HCT116 (cell line): Measurements from ENCODE around the gene SLC35F2. TPM values are rescaled to one million over a fixed set of nuclear protein-coding genes. Genes with fewer than 3 reads are reported as not detected.

ENCODE experiments used
- ATAC-seq: fragments of 200-7000 bp; cut with Tn5 transposase; 2 replicates; pipeline ENCODE4 v1.9.1; 2020; ENCODE audit warnings: mild to moderate bottlenecking, moderate library complexity
- BruUV-seq: library from RNA; stranded (reverse); fragments of 400-500 nt; replicated peaks from 2 replicates; lab custom pipeline; 2021; lab: Mats Ljungman, UMichigan
- CTCF ChIA-PET: fragments of 300-600 bp; sonication (Branson Sonifier 250); formaldehyde crosslinking; loops from one replicate; lab custom pipeline; 2021; ENCODE audit warnings: antibody characterized with exemption; lab: Charles Lee
- POLR2A ChIA-PET: fragments of 300-600, 350-600 bp; sonication (Branson Sonifier 250); formaldehyde crosslinking; loops from one replicate; lab custom pipeline; 2021; ENCODE audit warnings: antibody characterized with exemption; lab: Charles Lee
- RAD21 ChIA-PET, 2 experiments: fragments of 300-600 bp; sonication (Branson Sonifier 250); formaldehyde crosslinking; loops; one replicate each; lab custom pipeline; 2023; ENCODE audit warnings: low total read pairs in 2 of 2; ENCODE audit not compliant: uncharacterized antibody in 2 of 2, unreplicated experiment in 2 of 2, low non-redundant PET in 1 of 2; lab: Charles Lee
- DNase-seq: peaks from one replicate; pipeline ENCODE4 v3.0.0-alpha.2; 2010; ENCODE audit warnings: low read depth, low spot score
- H2AFZ ChIP-seq: fragments of 200-600 bp; shearing (Covaris generic), sonication (generic); 2 replicates; pipeline ENCODE4 v1.6.1; 2017; ENCODE audit warnings: low read depth, mixed run types, mixed read lengths, antibody characterized with exemption, low read length; ENCODE audit not compliant: poor library complexity, severe bottlenecking
- H3K27ac ChIP-seq: 2 replicates; pipeline ENCODE4 v1.5.1; 2012; ENCODE audit warnings: low read depth, low read length
- H3K27me3 ChIP-seq: fragments of 200-600 bp; sonication (generic); 2 replicates; pipeline ENCODE4 v1.6.1; 2016; ENCODE audit warnings: mixed run types, low read length, mixed read lengths; ENCODE audit not compliant: insufficient read depth
- H3K36me3 ChIP-seq, 2 experiments: fragments of 200-500 bp in 1 of 2; fragments of 200-600 bp in 1 of 2; sonication (Bioruptor generic) in 1 of 2; sonication (generic) in 1 of 2; 2 replicates each; pipeline versions ENCODE4 v1.5.1 to v1.6.1; 2014 to 2016; ENCODE audit warnings: low read length in 2 of 2, inconsistent platforms in 1 of 2, mixed read lengths in 1 of 2, mixed run types in 1 of 2; ENCODE audit not compliant: insufficient read depth in 2 of 2, control insufficient read depth in 1 of 2
- H3K4me1 ChIP-seq, 2 experiments: fragments of 200-600 bp in 1 of 2; sonication (generic) in 1 of 2; 2 replicates each; pipeline versions ENCODE4 v1.5.1 to v1.6.1; 2012 to 2017; ENCODE audit warnings: low read length in 2 of 2, inconsistent platforms in 1 of 2, mild to moderate bottlenecking in 1 of 2, mixed read lengths in 1 of 2, mixed run types in 1 of 2, moderate library complexity in 1 of 2; ENCODE audit not compliant: insufficient read depth in 2 of 2, control insufficient read depth in 1 of 2
- H3K4me2 ChIP-seq: fragments of 200-600 bp; sonication (generic); 2 replicates; pipeline ENCODE4 v1.6.1; 2017; ENCODE audit warnings: mixed run types, low read length, mixed read lengths
- H3K4me3 ChIP-seq, 2 experiments: fragments of 200-600 bp in 1 of 2; sonication (generic) in 1 of 2; replicated peaks in 1 of 2; 2 replicates each; pipeline ENCODE4 v1.5.1; 2011 to 2016; ENCODE audit warnings: low read length in 2 of 2, control low read depth in 1 of 2, low read depth in 1 of 2, mild to moderate bottlenecking in 1 of 2, mixed read lengths in 1 of 2, mixed run types in 1 of 2
- H3K79me2 ChIP-seq: fragments of 200-600 bp; sonication (generic); 2 replicates; pipeline ENCODE4 v1.6.1; 2017; ENCODE audit warnings: mild to moderate bottlenecking, mixed run types, low read length, moderate library complexity, mixed read lengths; ENCODE audit not compliant: insufficient read depth
- H3K9ac ChIP-seq: fragments of 200-600 bp; sonication (generic); 2 replicates; pipeline ENCODE4 v1.6.1; 2016; ENCODE audit warnings: low read length, mixed read lengths
- H3K9me2 ChIP-seq: fragments of 200-600 bp; sonication (generic), shearing (Covaris generic); 2 replicates; pipeline ENCODE4 v1.6.1; 2017; ENCODE audit warnings: mixed run types, mild to moderate bottlenecking, moderate library complexity; ENCODE audit not compliant: insufficient read depth
- H3K9me3 ChIP-seq, 2 experiments: fragments of 200-500 bp in 1 of 2; fragments of 200-600 bp in 1 of 2; sonication (Bioruptor generic) in 1 of 2; sonication (generic) in 1 of 2; 2 replicates each; pipeline ENCODE4 v1.6.1; 2014 to 2017; ENCODE audit warnings: low read length in 2 of 2, mixed read lengths in 2 of 2, inconsistent platforms in 1 of 2, low read depth in 1 of 2, mild to moderate bottlenecking in 1 of 2, mixed run types in 1 of 2, moderate library complexity in 1 of 2; ENCODE audit not compliant: control insufficient read depth in 1 of 2, insufficient read depth in 1 of 2
- H4K20me1 ChIP-seq: fragments of 200-600 bp; sonication (generic), shearing (Covaris generic); 2 replicates; pipeline ENCODE4 v1.6.1; 2017; ENCODE audit warnings: mixed run types, mild to moderate bottlenecking, moderate library complexity; ENCODE audit not compliant: insufficient read depth
- CBX3 ChIP-seq: IDR thresholded peaks from 2 replicates; pipeline ENCODE4 v1.6.1; 2012; ENCODE audit warnings: low read depth
- CEBPB ChIP-seq: IDR thresholded peaks from 2 replicates; pipeline ENCODE4 v1.6.1; 2012; ENCODE audit warnings: low read depth
- EGR1 ChIP-seq: IDR thresholded peaks from 2 replicates; pipeline ENCODE4 v1.6.1; 2012; ENCODE audit warnings: low read depth
- ELF1 ChIP-seq: IDR thresholded peaks from 2 replicates; pipeline ENCODE4 v1.6.1; 2012; ENCODE audit warnings: low read depth, borderline replicate concordance
- EZH2 ChIP-seq: fragments of 200-600 bp; sonication (generic); IDR thresholded peaks from 2 replicates; pipeline ENCODE4 v1.6.1; 2017; ENCODE audit warnings: antibody characterized with exemption, mixed run types
- EZH2phosphoT487 ChIP-seq: fragments of 200-600 bp; IDR thresholded peaks from 2 replicates; pipeline ENCODE4 v1.6.1; 2018; ENCODE audit warnings: antibody characterized with exemption, borderline replicate concordance
- FOSL1 ChIP-seq: IDR thresholded peaks from 2 replicates; pipeline ENCODE4 v1.6.1; 2012; ENCODE audit warnings: low read depth
- JUND ChIP-seq: IDR thresholded peaks from 2 replicates; pipeline ENCODE4 v1.6.1; 2012
- POLR2A ChIP-seq: IDR thresholded peaks from 2 replicates; pipeline ENCODE4 v1.7.0; 2011; ENCODE audit warnings: borderline replicate concordance; ENCODE audit not compliant: insufficient read depth, insufficient read length; ENCODE audit errors: extremely low read depth
- POLR2AphosphoS5 ChIP-seq: IDR thresholded peaks from 2 replicates; pipeline ENCODE4 v1.6.1; 2011; ENCODE audit warnings: mild to moderate bottlenecking, low read depth, low read length, moderate library complexity
- SP1 ChIP-seq: IDR thresholded peaks from 2 replicates; pipeline ENCODE4 v1.6.1; 2012; ENCODE audit warnings: low read depth
- SRF ChIP-seq: IDR thresholded peaks from 2 replicates; pipeline ENCODE4 v1.6.1; 2012; ENCODE audit warnings: low read depth
- ZFX ChIP-seq: fragments of 450-650 bp; IDR thresholded peaks from 2 replicates; pipeline ENCODE4 v1.6.1; 2017
- ZNF274 ChIP-seq: fragments of 200-500 bp; sonication (Bioruptor generic); IDR thresholded peaks from 2 replicates; pipeline ENCODE4 v1.6.1; 2014; ENCODE audit warnings: mild to moderate bottlenecking, low read depth, low read length, inconsistent platforms
- intact Hi-C: fragments of 100-400 bp; cut with micrococcal nuclease; formaldehyde crosslinking; loops from 2 replicates; pipeline ENCODE4 v1.10.0; 2022
- total RNA-seq: library from RNA; stranded (reverse); gene quantifications from one replicate; pipeline ENCODE4 v1.2.1, GENCODE V29; 2021; ENCODE audit not compliant: unreplicated experiment
- TF ChIP-seq, protein P1 (sequence below): IDR thresholded peaks from 2 replicates; pipeline ENCODE4 v1.6.1; 2012
- TF ChIP-seq, protein P2 (sequence below): IDR thresholded peaks from 2 replicates; pipeline ENCODE4 v1.6.1; 2011; ENCODE audit warnings: mild to moderate bottlenecking, low read length, moderate library complexity; ENCODE audit not compliant: insufficient replicate concordance; ENCODE audit errors: extremely low read depth
- TF ChIP-seq, protein P3 (sequence below), 3 experiments: fragments of 200-600 bp in 1 of 3; sonication (generic) in 1 of 3; IDR thresholded peaks in 2 of 3; conservative IDR thresholded peaks in 1 of 3; 2 replicates each; pipeline ENCODE4 v1.5.1; 2012 to 2017; ENCODE audit warnings: low read depth in 2 of 3, low read length in 2 of 3, antibody characterized with exemption in 1 of 3, borderline replicate concordance in 1 of 3, control low read depth in 1 of 3, mild to moderate bottlenecking in 1 of 3, mixed read lengths in 1 of 3, mixed run types in 1 of 3, moderate library complexity in 1 of 3; ENCODE audit not compliant: insufficient read depth in 1 of 3

The SLC35F2 gene
- total RNA-seq, 1 experiment from 2014 or later, result 53.5 TPM

DNA sequence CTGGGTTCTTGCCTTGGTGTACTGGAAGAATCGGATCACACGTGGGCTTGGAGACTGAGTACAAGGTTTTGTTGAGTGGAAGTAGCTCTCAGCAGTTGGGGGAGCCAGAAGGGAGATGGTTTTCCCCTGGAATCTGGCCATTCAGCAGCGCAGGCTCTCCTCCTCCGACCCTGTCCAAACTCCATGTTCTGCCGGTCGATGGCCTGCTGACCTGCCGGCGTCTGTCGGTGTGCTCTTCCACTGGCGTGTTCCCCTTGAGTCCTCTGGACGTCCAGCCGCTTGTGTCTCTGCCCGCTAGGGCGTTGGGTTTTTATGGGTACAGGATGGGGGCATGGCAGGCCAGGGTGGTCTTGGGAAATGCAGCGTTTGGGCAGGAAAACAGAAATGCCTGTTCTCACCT is 108.3 kb downstream of the SLC35F2 start:
- Histone ChIP-seq H3K9ac (no peak overlapping the region), H3K9me3 (no peaks in the 10 kb centered on the region), H2AFZ (no peak overlapping the region), H3K4me3 (no peak overlapping the region), H3K27ac (no peak overlapping the region), H3K4me1 (no peaks in the 10 kb centered on the region), H3K79me2 (no peaks in the 10 kb centered on the region), H3K9me2 (no peaks in the 10 kb centered on the region), H4K20me1 (no peaks in the 10 kb centered on the region; the same call in 1 of the 2 replicates), H3K36me3 (no peaks in the 10 kb centered on the region), H3K4me2 (no peak overlapping the region), H3K27me3 (no peaks in the 10 kb centered on the region)
- intact Hi-C loops, result no loop called here
- no peak for ATAC-seq
- TF ChIP-seq ELF1, result no peak
- no peak for TF ChIP-seq FOSL1
- TF ChIP-seq CBX3, result no peak
- TF ChIP-seq SP1, result no peak
- no peak for TF ChIP-seq POLR2AphosphoS5
- DNase-seq, result no peak
- RAD21 ChIA-PET, result no interaction called here
- no TSS peak for BruUV-seq
- POLR2A ChIA-PET, result no interaction called here
- CTCF ChIA-PET, result no interaction called here

DNA sequence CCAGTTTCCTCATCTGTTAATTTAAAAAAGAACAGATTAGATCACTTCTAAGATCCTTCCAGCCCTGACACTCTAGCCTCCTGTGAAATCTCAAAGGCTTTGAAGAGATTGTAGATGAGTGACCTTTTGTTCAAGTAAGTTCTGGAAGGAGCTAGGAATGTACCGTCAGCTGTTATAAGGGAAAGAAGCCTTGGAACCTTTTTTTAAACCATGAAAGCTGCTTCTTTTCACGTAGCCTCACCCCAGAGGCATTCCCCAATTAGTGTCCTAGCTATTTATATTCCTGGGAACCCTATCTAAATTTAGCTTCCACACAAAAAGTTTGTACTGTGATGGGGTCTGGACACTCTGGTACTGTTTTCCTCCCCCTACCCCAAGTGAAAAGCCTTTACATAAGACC is 111.0 kb downstream of the SLC35F2 start:
- Histone ChIP-seq H3K4me2 (no peak overlapping the region), H3K79me2 (no peaks in the 10 kb centered on the region), H3K9ac (no peak overlapping the region), H2AFZ (no peak overlapping the region), H3K9me2 (no peaks in the 10 kb centered on the region), H3K4me1 (no peaks in the 10 kb centered on the region), H4K20me1 (no peaks in the 10 kb centered on the region; the same call in 1 of the 2 replicates), H3K27ac (no peak overlapping the region), H3K27me3 (no peaks in the 10 kb centered on the region), H3K36me3 (no peaks in the 10 kb centered on the region), H3K9me3 (no peaks in the 10 kb centered on the region), H3K4me3 (no peak overlapping the region)
- ChIA-PET CTCF (interaction anchor here (0.6 to 1.2 kb wide), 2 partner anchors 10 to 23 kb away, joined by 3 read pairs; no protein-coding TSS in a partner anchor), POLR2A (no interaction called here), RAD21 (no interaction called here)
- intact Hi-C loops, result no loop called here
- no TSS peak for BruUV-seq
- DNase-seq, result no peak
- no peak for ATAC-seq
- TF ChIP-seq, protein P1, sequence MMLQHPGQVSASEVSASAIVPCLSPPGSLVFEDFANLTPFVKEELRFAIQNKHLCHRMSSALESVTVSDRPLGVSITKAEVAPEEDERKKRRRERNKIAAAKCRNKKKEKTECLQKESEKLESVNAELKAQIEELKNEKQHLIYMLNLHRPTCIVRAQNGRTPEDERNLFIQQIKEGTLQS, result no peak
- TF ChIP-seq ZFX, result no peak
- TF ChIP-seq POLR2AphosphoS5, result no peak
- TF ChIP-seq, protein P2, sequence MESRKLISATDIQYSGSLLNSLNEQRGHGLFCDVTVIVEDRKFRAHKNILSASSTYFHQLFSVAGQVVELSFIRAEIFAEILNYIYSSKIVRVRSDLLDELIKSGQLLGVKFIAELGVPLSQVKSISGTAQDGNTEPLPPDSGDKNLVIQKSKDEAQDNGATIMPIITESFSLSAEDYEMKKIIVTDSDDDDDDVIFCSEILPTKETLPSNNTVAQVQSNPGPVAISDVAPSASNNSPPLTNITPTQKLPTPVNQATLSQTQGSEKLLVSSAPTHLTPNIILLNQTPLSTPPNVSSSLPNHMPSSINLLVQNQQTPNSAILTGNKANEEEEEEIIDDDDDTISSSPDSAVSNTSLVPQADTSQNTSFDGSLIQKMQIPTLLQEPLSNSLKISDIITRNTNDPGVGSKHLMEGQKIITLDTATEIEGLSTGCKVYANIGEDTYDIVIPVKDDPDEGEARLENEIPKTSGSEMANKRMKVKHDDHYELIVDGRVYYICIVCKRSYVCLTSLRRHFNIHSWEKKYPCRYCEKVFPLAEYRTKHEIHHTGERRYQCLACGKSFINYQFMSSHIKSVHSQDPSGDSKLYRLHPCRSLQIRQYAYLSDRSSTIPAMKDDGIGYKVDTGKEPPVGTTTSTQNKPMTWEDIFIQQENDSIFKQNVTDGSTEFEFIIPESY, result no peak
- TF ChIP-seq EZH2phosphoT487, result no peak
- TF ChIP-seq EZH2, result no peak
- TF ChIP-seq SRF, result no peak
- TF ChIP-seq CEBPB, result no peak
- no peak for TF ChIP-seq JUND
- TF ChIP-seq EGR1, result no peak
- TF ChIP-seq, protein P3, sequence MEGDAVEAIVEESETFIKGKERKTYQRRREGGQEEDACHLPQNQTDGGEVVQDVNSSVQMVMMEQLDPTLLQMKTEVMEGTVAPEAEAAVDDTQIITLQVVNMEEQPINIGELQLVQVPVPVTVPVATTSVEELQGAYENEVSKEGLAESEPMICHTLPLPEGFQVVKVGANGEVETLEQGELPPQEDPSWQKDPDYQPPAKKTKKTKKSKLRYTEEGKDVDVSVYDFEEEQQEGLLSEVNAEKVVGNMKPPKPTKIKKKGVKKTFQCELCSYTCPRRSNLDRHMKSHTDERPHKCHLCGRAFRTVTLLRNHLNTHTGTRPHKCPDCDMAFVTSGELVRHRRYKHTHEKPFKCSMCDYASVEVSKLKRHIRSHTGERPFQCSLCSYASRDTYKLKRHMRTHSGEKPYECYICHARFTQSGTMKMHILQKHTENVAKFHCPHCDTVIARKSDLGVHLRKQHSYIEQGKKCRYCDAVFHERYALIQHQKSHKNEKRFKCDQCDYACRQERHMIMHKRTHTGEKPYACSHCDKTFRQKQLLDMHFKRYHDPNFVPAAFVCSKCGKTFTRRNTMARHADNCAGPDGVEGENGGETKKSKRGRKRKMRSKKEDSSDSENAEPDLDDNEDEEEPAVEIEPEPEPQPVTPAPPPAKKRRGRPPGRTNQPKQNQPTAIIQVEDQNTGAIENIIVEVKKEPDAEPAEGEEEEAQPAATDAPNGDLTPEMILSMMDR (IDR thresholded peaks at IDR 0.05 in 2 of 3, conservative IDR thresholded peaks at IDR 0.05 in 1 of 3; ENCODE audit: borderline replicate concordance in 1 of 3, insufficient read depth in 1 of 3, low read depth in 2 of 3, low read length in 2 of 3), result no peak
- no peak for TF ChIP-seq ZNF274
- no peak for TF ChIP-seq POLR2A
